IMR-90 (cell line): ENCODE data around the gene PLAAT1. TPM values are rescaled to one million over a fixed set of nuclear protein-coding genes. Genes with fewer than 3 reads are reported as not detected.

Source experiments
- ATAC-seq: fragments of 200-7000 bp; cut with Tn5 transposase; 2 replicates; pipeline ENCODE4 v1.9.1; 2020; ENCODE audit warnings: low read depth, mild to moderate bottlenecking, moderate library complexity
- BruUV-seq: library from RNA; stranded (reverse); fragments of 400-500 nt; replicated peaks from 2 replicates; lab custom pipeline; 2021; lab: Mats Ljungman, UMichigan
- CTCF ChIA-PET: fragments of 300-600 bp; formaldehyde crosslinking; extraction: SDS; loops from one replicate; lab custom pipeline; 2021; ENCODE audit warnings: antibody characterized with exemption; lab: Yijun Ruan, JAX
- POLR2A ChIA-PET: fragments of 300-600 bp; sonication (Branson Sonifier 250); formaldehyde crosslinking; loops from one replicate; lab custom pipeline; 2022; ENCODE audit warnings: antibody characterized with exemption; ENCODE audit not compliant: unreplicated experiment; lab: Charles Lee
- DNase-seq: peaks from one replicate; pipeline ENCODE4 v3.0.0; 2013
- H2AFZ ChIP-seq: replicated peaks from 2 replicates; pipeline ENCODE3; 2013; ENCODE audit warnings: low read length, mild to moderate bottlenecking; ENCODE audit not compliant: poor library complexity
- H2AK5ac ChIP-seq: 2 replicates; pipeline ENCODE4 v1.6.1; 2013; ENCODE audit warnings: low read depth, low read length, inconsistent platforms
- H2AK9ac ChIP-seq: replicated peaks from 2 replicates; pipeline ENCODE3; 2013; ENCODE audit warnings: mild to moderate bottlenecking, low read depth, low read length, moderate library complexity; ENCODE audit not compliant: poor library complexity
- H2BK120ac ChIP-seq: 2 replicates; pipeline ENCODE4 v1.6.1; 2013; ENCODE audit warnings: low read depth, low read length, inconsistent platforms
- H2BK15ac ChIP-seq: 3 replicates; pipeline ENCODE4 v1.6.1; 2013; ENCODE audit warnings: low read depth, low read length, inconsistent platforms
- H2BK20ac ChIP-seq: 2 replicates; pipeline ENCODE4 v1.6.1; 2013; ENCODE audit warnings: low read depth, mild to moderate bottlenecking, inconsistent platforms, low read length, moderate library complexity
- H2BK5ac ChIP-seq: 2 replicates; pipeline ENCODE4 v1.6.1; 2013; ENCODE audit warnings: mild to moderate bottlenecking, low read depth, low read length, inconsistent platforms; ENCODE audit not compliant: poor library complexity, severe bottlenecking
- H3K14ac ChIP-seq: replicated peaks from 2 replicates; pipeline ENCODE4 v1.6.1; 2013; ENCODE audit warnings: low read depth, low read length, inconsistent platforms
- H3K18ac ChIP-seq: 2 replicates; pipeline ENCODE4 v1.6.1; 2013; ENCODE audit warnings: low read depth, low read length, control low read depth
- H3K23ac ChIP-seq: 2 replicates; pipeline ENCODE4 v1.6.1; 2013; ENCODE audit warnings: low read depth, low read length, inconsistent platforms
- H3K27ac ChIP-seq: 2 replicates; pipeline ENCODE4 v1.5.1; 2013; ENCODE audit warnings: mild to moderate bottlenecking, control low read depth, low read length; ENCODE audit not compliant: insufficient read depth
- H3K27me3 ChIP-seq: 2 replicates; pipeline ENCODE4 v1.6.1; 2013; ENCODE audit warnings: low read length; ENCODE audit not compliant: control insufficient read depth, insufficient read depth
- H3K36me3 ChIP-seq: 2 replicates; pipeline ENCODE4 v1.6.1; 2013; ENCODE audit warnings: low read length, mixed read lengths; ENCODE audit not compliant: control insufficient read depth, insufficient read depth
- H3K4ac ChIP-seq: 2 replicates; pipeline ENCODE4 v1.6.1; 2013; ENCODE audit warnings: low read depth, low read length, inconsistent platforms
- H3K4me1 ChIP-seq: 2 replicates; pipeline ENCODE4 v1.6.1; 2013; ENCODE audit warnings: low read length, mixed read lengths; ENCODE audit not compliant: control insufficient read depth, insufficient read depth
- H3K4me2 ChIP-seq: 2 replicates; pipeline ENCODE4 v1.6.1; 2013; ENCODE audit warnings: low read depth, mild to moderate bottlenecking, control low read depth, low read length, moderate library complexity
- H3K4me3 ChIP-seq: 2 replicates; pipeline ENCODE4 v1.5.1; 2013; ENCODE audit warnings: low read depth, mild to moderate bottlenecking, control low read depth, low read length, moderate library complexity; ENCODE audit not compliant: insufficient read depth
- H3K56ac ChIP-seq: 2 replicates; pipeline ENCODE4 v1.6.1; 2013; ENCODE audit warnings: low read length, inconsistent platforms; ENCODE audit not compliant: insufficient read depth; ENCODE audit errors: extremely low read depth
- H3K79me1 ChIP-seq, 2 experiments: 2 replicates each; pipeline ENCODE4 v1.6.1; 2013; ENCODE audit warnings: low read length in 2 of 2, inconsistent platforms in 1 of 2, low read depth in 1 of 2
- H3K9ac ChIP-seq: 2 replicates; pipeline ENCODE4 v1.6.1; 2013; ENCODE audit warnings: low read depth, low read length, control low read depth
- H3K9me1 ChIP-seq: 2 replicates; pipeline ENCODE4 v1.6.1; 2013; ENCODE audit warnings: low read length, inconsistent platforms; ENCODE audit not compliant: insufficient read depth
- H3K9me3 ChIP-seq: 2 replicates; pipeline ENCODE4 v1.6.1; 2013; ENCODE audit warnings: low read length; ENCODE audit not compliant: control insufficient read depth, insufficient read depth
- H4K20me1 ChIP-seq: 2 replicates; pipeline ENCODE4 v1.6.1; 2013; ENCODE audit warnings: low read length, inconsistent platforms; ENCODE audit not compliant: insufficient read depth
- H4K5ac ChIP-seq: 2 replicates; pipeline ENCODE4 v1.6.1; 2013; ENCODE audit warnings: mild to moderate bottlenecking, low read depth, low read length, control low read depth
- H4K8ac ChIP-seq, 2 experiments: 2 replicates each; pipeline ENCODE4 v1.6.1; 2013; ENCODE audit warnings: low read depth in 2 of 2, low read length in 2 of 2, control low read depth in 1 of 2, inconsistent platforms in 1 of 2
- H4K91ac ChIP-seq: 2 replicates; pipeline ENCODE4 v1.6.1; 2013; ENCODE audit warnings: low read depth, low read length, inconsistent platforms; ENCODE audit not compliant: insufficient read depth
- BHLHE40 ChIP-seq: fragments of 150-350 bp; IDR thresholded peaks from 2 replicates; pipeline ENCODE4 v1.6.1; 2016; ENCODE audit warnings: mild to moderate bottlenecking, low read depth, low read length
- CEBPB ChIP-seq: IDR thresholded peaks from 2 replicates; pipeline ENCODE4 v1.6.1; 2012; ENCODE audit warnings: low read depth, low read length, improper control_type of control experiment
- CHD1 ChIP-seq: IDR thresholded peaks from 2 replicates; pipeline ENCODE4 v1.6.1; 2012; ENCODE audit warnings: low read depth, low read length, improper control_type of control experiment
- CTCF ChIP-seq: conservative IDR thresholded peaks from 2 replicates; pipeline ENCODE4 v1.5.1; 2012; ENCODE audit warnings: mild to moderate bottlenecking, low read depth, low read length, improper control_type of control experiment
- FOS ChIP-seq: fragments of 150-350 bp; IDR thresholded peaks from 2 replicates; pipeline ENCODE4 v1.6.1; 2016; ENCODE audit warnings: low read depth, low read length
- MAFK ChIP-seq: IDR thresholded peaks from 2 replicates; pipeline ENCODE4 v1.6.1; 2012; ENCODE audit warnings: low read depth, low read length, improper control_type of control experiment
- MAZ ChIP-seq: IDR thresholded peaks from 2 replicates; pipeline ENCODE4 v1.6.1; 2012; ENCODE audit warnings: low read depth, mild to moderate bottlenecking, low read length, improper control_type of control experiment, moderate library complexity, borderline replicate concordance
- NFE2L2 ChIP-seq: fragments of 150-350 bp; IDR thresholded peaks from 2 replicates; pipeline ENCODE4 v1.6.1; 2016; ENCODE audit warnings: low read depth, mild to moderate bottlenecking, low read length
- RAD21 ChIP-seq: IDR thresholded peaks from 2 replicates; pipeline ENCODE4 v1.6.1; 2012; ENCODE audit warnings: low read length, improper control_type of control experiment
- RFX5 ChIP-seq: IDR thresholded peaks from 2 replicates; pipeline ENCODE4 v1.8.0; 2012; ENCODE audit warnings: low read depth, mild to moderate bottlenecking, low read length, moderate library complexity
- SMC3 ChIP-seq: fragments of 150-350 bp; IDR thresholded peaks from 2 replicates; pipeline ENCODE4 v1.6.1; 2016; ENCODE audit warnings: low read depth, mild to moderate bottlenecking, antibody characterized with exemption, low read length, moderate library complexity
- WGBS, 2 experiments: methylation state at CpG; one replicate each; pipeline versions ENCODE4 v1.1.5 to v1.1.7; 2013; ENCODE audit warnings: missing lambda C conversion rate in 2 of 2; ENCODE audit not compliant: insufficient read length in 1 of 2; ENCODE audit errors: extremely low coverage in 2 of 2; 5-methylcytosine and 5-hydroxymethylcytosine counted together
- dilution Hi-C: fragments of 300-500 bp; cut with HindIII; formaldehyde crosslinking; loops from one replicate; pipeline ENCODE4 v1.14.3; 2018; ENCODE audit warnings: low sequenced_read_pairs; ENCODE audit not compliant: unreplicated experiment
- in situ Hi-C: fragments of 300-500 bp; cut with MboI; formaldehyde crosslinking; loops from 3 replicates; pipeline ENCODE4 v1.14.3; 2019; ENCODE audit warnings: low sequenced_read_pairs, inconsistent platforms, mixed read lengths
- intact Hi-C: fragments of 100-400 bp; cut with micrococcal nuclease; formaldehyde crosslinking; loops from 2 replicates; pipeline ENCODE4 v1.10.0; 2022
- polyA plus RNA-seq, 3 experiments: library from polyadenylated mRNA; depleted of rRNA; stranded (reverse); fragments of >200 nt; gene quantifications; 2 replicates each; pipeline ENCODE4 v1.2.3, GENCODE V29; 2012; ENCODE audit warnings: low replicate concordance in 1 of 3
- total RNA-seq: library from RNA; depleted of rRNA; stranded (reverse); fragments of >200 nt; gene quantifications from 2 replicates; pipeline ENCODE4 v1.2.3, GENCODE V29; 2012

The PLAAT1 gene
- total and polyA plus RNA-seq, 2 of the 4 experiments (the other 2 are of a cell fraction): 0.54 to 0.68 TPM

GRCh38 chr3:193317682-193318300, 76.8 kb downstream of the PLAAT1 start:
- no peaks in the 10 kb centered on the region for H3K4me1 ChIP-seq
- no peak overlapping the region for H2BK15ac ChIP-seq
- no peak overlapping the region for H3K4me3 ChIP-seq
- H3K4ac ChIP-seq: no peak overlapping the region
- peaks cover 10% of the 10 kb centered on the region; the same call in 1 of the 2 replicates for H3K9me3 ChIP-seq
- H3K79me1 ChIP-seq: no peaks in the 10 kb centered on the region
- no CpG with 5 or more reads among the region's 2 CpGs for WGBS, 2 experiments
- H4K20me1 ChIP-seq: no peaks in the 10 kb centered on the region
- H4K8ac ChIP-seq: no peak overlapping the region
- no peak overlapping the region for H3K18ac ChIP-seq
- POLR2A ChIA-PET: no interaction called here
- no peak for DNase-seq
- H3K9me1 ChIP-seq: no peaks in the 10 kb centered on the region
- H2BK20ac ChIP-seq: no peak overlapping the region
- H3K27ac ChIP-seq: no peak overlapping the region
- H2BK5ac ChIP-seq: no peak overlapping the region
- H3K27me3 ChIP-seq: no peaks in the 10 kb centered on the region
- H4K5ac ChIP-seq: no peak overlapping the region
- H3K14ac ChIP-seq: no peak overlapping the region
- no peak overlapping the region for H2AFZ ChIP-seq
- no peak overlapping the region for H2BK120ac ChIP-seq
- no peak overlapping the region for H3K23ac ChIP-seq
- in situ Hi-C loops: no loop called here
- dilution Hi-C loops: no loop called here
- no peak overlapping the region for H3K56ac ChIP-seq
- CTCF ChIA-PET: no interaction called here
- no peak overlapping the region for H4K91ac ChIP-seq
- no TSS peak for BruUV-seq
- no peaks in the 10 kb centered on the region for H3K36me3 ChIP-seq
- H3K4me2 ChIP-seq: no peak overlapping the region
- TF ChIP-seq NFE2L2 (no peak), FOS (no peak), RFX5 (no peak), MAFK (no peak), CHD1 (no peak), RAD21 (no peak), SMC3 (no peak), CEBPB (no peak), CTCF (no peak), MAZ (no peak), BHLHE40 (no peak)
- H2AK9ac ChIP-seq: no peak overlapping the region
- ATAC-seq: no peak
- H3K9ac ChIP-seq: no peak overlapping the region
- intact Hi-C loops: no loop called here
- no peak overlapping the region for H2AK5ac ChIP-seq
